IPS DF 6.9 (cell line): ENCODE results near the gene ADISSP.
A peak's percentile ranks its signal among the peaks of the same experiment; 100 is the strongest.

Experiments
- DNase-seq: peaks from one replicate; pipeline ENCODE4 v3.0.0-alpha.2; 2013; ENCODE audit warnings: low read depth, low spot score
- H3K27ac ChIP-seq: one replicate; pipeline ENCODE4 v1.5.1; 2013; ENCODE audit warnings: low read length, control low read depth
- H3K27me3 ChIP-seq: 2 replicates; pipeline ENCODE4 v1.6.1; 2013; ENCODE audit warnings: mild to moderate bottlenecking, low read length; ENCODE audit not compliant: control insufficient read depth, insufficient read depth
- H3K36me3 ChIP-seq: 2 replicates; pipeline ENCODE4 v1.6.1; 2013; ENCODE audit warnings: low read length; ENCODE audit not compliant: control insufficient read depth, insufficient read depth
- H3K4me1 ChIP-seq: 2 replicates; pipeline ENCODE4 v1.6.1; 2013; ENCODE audit warnings: low read length; ENCODE audit not compliant: control insufficient read depth, insufficient read depth
- H3K4me3 ChIP-seq: 2 replicates; pipeline ENCODE4 v1.5.1; 2013; ENCODE audit warnings: mild to moderate bottlenecking, low read length
- H3K9me3 ChIP-seq: 2 replicates; pipeline ENCODE4 v1.6.1; 2013; ENCODE audit warnings: low read length, inconsistent platforms; ENCODE audit not compliant: control insufficient read depth, insufficient read depth
- WGBS: extraction: QIAGEN DNeasy Blood & Tissue Kit; methylation state at CpG from one replicate; pipeline ENCODE4 v1.1.7; 2013; ENCODE audit warnings: mixed read lengths, missing lambda C conversion rate; ENCODE audit not compliant: insufficient read length, insufficient coverage; 5-methylcytosine and 5-hydroxymethylcytosine counted together

The ADISSP gene

GRCh38 chr20:3745686-3746173, 21.8 kb downstream of the ADISSP start:
- no peak for DNase-seq
- no peaks in the 10 kb centered on the region for H3K9me3 ChIP-seq
- H3K4me3 ChIP-seq: peak overlapping the region; percentile 40; the same call in 1 of the 2 replicates
- no peaks in the 10 kb centered on the region for H3K36me3 ChIP-seq
- peaks cover 14% of the 10 kb centered on the region; the same call in 1 of the 2 replicates for H3K4me1 ChIP-seq
- no CpG with 5 or more reads among the region's 11 CpGs for WGBS
- H3K27me3 ChIP-seq: peaks cover 4% of the 10 kb centered on the region
- no peak overlapping the region for H3K27ac ChIP-seq

- WGBS: no CpG with 5 or more reads among the region's 45 CpGs
- H3K27ac ChIP-seq: no peak overlapping the region
Measured at GRCh38 chr20:3744806-3745685, 22.5 kb downstream of the ADISSP start.

DNA sequence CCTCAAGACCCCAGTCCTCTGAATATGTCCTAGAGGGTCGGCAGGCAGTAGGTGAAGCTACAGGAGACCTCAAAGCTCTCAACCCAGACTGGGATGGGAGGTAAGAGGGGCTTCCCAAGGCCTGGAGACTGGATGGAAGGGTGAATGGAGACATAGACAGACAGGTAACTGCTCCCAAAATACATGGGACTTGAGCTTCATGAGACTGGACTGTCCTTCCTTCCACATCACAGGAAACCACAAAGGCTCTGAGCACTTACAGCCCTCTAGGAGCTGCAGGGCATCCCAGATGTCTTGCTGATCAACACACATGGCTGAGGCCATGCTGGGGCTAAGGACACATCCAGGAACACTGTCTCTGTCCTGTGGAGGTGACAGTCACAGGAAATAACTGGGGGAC, 23.5 kb downstream of the ADISSP start:
- Histone ChIP-seq H3K27ac (no peak overlapping the region), H3K4me3 (no peak overlapping the region), H3K9me3 (no peaks in the 10 kb centered on the region), H3K27me3 (no peaks in the 10 kb centered on the region), H3K4me1 (peaks cover 10% of the 10 kb centered on the region; the same call in 1 of the 2 replicates), H3K36me3 (no peaks in the 10 kb centered on the region)
- no CpG with 5 or more reads among the region's 1 CpG for WGBS
- no peak for DNase-seq

More at GRCh38 chr20:3744806-3745685, 22.5 kb downstream of the ADISSP start:
- H3K4me3 ChIP-seq: peak overlapping the region; percentile 64; the same call in 1 of the 2 replicates
- peak; percentile 93 for DNase-seq
- H3K9me3 ChIP-seq: no peaks in the 10 kb centered on the region
- peaks cover 11% of the 10 kb centered on the region; the same call in 1 of the 2 replicates for H3K4me1 ChIP-seq
- H3K27me3 ChIP-seq: no peaks in the 10 kb centered on the region
- H3K36me3 ChIP-seq: no peaks in the 10 kb centered on the region

DNA sequence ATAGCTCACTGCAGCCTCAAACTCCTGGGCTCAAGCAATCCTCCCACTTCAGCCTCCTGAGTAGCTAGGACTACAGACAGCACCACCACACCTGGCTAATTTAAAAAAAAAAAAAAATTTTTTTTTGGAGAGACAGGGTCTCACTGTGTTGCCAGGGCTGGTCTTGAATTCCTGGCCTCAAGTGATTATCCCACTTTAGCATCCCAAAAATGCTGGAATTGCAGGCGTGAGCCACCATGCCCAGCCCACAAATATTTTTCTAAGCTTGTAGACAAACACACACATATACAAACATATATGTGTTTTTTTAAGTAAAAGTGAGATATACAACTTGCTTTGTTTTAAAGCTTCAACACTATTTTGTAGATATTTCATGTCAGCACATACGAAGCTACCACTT, 24.3 kb downstream of the ADISSP start:
- WGBS: no CpG with 5 or more reads among the region's 2 CpGs
- Histone ChIP-seq H3K4me1 (peaks cover 10% of the 10 kb centered on the region; the same call in 1 of the 2 replicates), H3K36me3 (no peaks in the 10 kb centered on the region), H3K4me3 (no peak overlapping the region), H3K27ac (no peak overlapping the region), H3K27me3 (no peaks in the 10 kb centered on the region), H3K9me3 (no peaks in the 10 kb centered on the region)
- no peak for DNase-seq

- no peaks in the 10 kb centered on the region for H3K27me3 ChIP-seq
- H3K4me3 ChIP-seq: no peak overlapping the region
- H3K4me1 ChIP-seq: peaks cover 10% of the 10 kb centered on the region; the same call in 1 of the 2 replicates
- H3K36me3 ChIP-seq: no peaks in the 10 kb centered on the region
- no peak overlapping the region for H3K27ac ChIP-seq
- WGBS: no CpG with 5 or more reads among the region's 7 CpGs
- DNase-seq: no peak
- no peaks in the 10 kb centered on the region for H3K9me3 ChIP-seq
Measured at GRCh38 chr20:3741836-3742458, 25.6 kb downstream of the ADISSP start.

GRCh38 chr20:3740615-3741301, 26.8 kb downstream of the ADISSP start:
- H3K27ac ChIP-seq: no peak overlapping the region
- no peak overlapping the region for H3K4me3 ChIP-seq
- no peaks in the 10 kb centered on the region for H3K36me3 ChIP-seq
- no peak for DNase-seq
- WGBS: no CpG with 5 or more reads among the region's 15 CpGs
- no peaks in the 10 kb centered on the region for H3K9me3 ChIP-seq
- H3K27me3 ChIP-seq: no peaks in the 10 kb centered on the region
- H3K4me1 ChIP-seq: peaks cover 8% of the 10 kb centered on the region; the same call in 1 of the 2 replicates

GRCh38 chr20:3739926-3740451, 27.6 kb downstream of the ADISSP start:
- H3K4me3 ChIP-seq: no peak overlapping the region
- no peaks in the 10 kb centered on the region for H3K9me3 ChIP-seq
- H3K4me1 ChIP-seq: peaks cover 7% of the 10 kb centered on the region; the same call in 1 of the 2 replicates
- WGBS: no CpG with 5 or more reads among the region's 7 CpGs
- H3K27ac ChIP-seq: no peak overlapping the region
- no peak for DNase-seq
- no peaks in the 10 kb centered on the region for H3K36me3 ChIP-seq
- H3K27me3 ChIP-seq: no peaks in the 10 kb centered on the region

GRCh38 chr20:3739054-3739925, 28.3 kb downstream of the ADISSP start:
- no peak overlapping the region for H3K27ac ChIP-seq
- H3K27me3 ChIP-seq: no peaks in the 10 kb centered on the region
- H3K4me3 ChIP-seq: no peak overlapping the region
- H3K9me3 ChIP-seq: no peaks in the 10 kb centered on the region
- H3K4me1 ChIP-seq: peaks cover 4% of the 10 kb centered on the region; the same call in 1 of the 2 replicates
- DNase-seq: no peak
- no CpG with 5 or more reads among the region's 19 CpGs for WGBS
- H3K36me3 ChIP-seq: no peaks in the 10 kb centered on the region

- DNase-seq: no peak
- Histone ChIP-seq H3K9me3 (no peaks in the 10 kb centered on the region), H3K4me3 (no peak overlapping the region; the same call in 1 of the 2 replicates), H3K36me3 (no peaks in the 10 kb centered on the region), H3K27ac (no peak overlapping the region), H3K4me1 (peaks cover 4% of the 10 kb centered on the region; the same call in 1 of the 2 replicates), H3K27me3 (no peaks in the 10 kb centered on the region)
- no CpG with 5 or more reads among the region's 11 CpGs for WGBS
Measured at GRCh38 chr20:3738111-3739053, 29.2 kb downstream of the ADISSP start.
